ENCODE results near the gene LRRC46. TPM values are rescaled to one million over a fixed set of nuclear protein-coding genes. Genes with fewer than 3 reads are reported as not detected.
A peak's percentile ranks its signal among the peaks of the same experiment; 100 is the strongest.

LRRC46 gene
- total RNA-seq, 2 donors from 2014 or later = 0.73 to 0.82 TPM

DNA sequence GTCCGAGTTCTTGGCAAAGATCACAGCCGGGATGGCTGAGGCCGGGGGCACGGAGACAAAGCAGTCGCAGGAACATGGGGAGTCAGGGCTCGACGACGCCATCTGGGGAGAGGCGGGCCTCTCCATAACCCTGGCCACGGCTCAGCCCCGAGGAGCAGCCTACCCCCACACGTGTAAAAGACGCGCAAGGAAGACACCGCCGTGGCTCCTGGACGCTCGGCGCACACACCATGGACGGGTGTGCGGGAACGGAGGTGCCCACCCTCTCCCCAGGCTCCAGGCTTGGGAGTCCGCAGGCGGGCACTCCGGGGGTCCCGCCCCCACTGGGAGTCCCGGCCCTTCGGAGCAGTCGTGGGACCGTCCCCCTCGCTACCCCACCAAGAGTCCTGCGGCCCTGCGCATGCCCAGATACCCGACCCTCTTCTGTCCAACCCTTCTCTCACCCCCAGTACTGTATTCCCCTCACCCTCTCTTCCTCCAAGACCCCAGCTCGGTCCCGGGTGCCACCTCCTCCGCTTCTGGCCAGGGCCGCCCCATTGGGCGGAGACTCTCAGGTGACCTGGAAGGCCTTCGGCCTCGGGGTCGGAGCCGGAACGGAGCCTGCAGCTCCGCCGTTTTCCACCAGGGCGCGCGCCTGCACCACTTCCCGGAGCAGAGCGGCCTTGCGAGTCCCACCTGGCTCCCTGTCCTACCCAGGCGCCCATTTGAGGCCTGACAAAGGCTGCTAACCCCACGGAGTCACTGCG lies 9.4 kb downstream of the LRRC46 start, which contains the start of gene SCRN2:
TSS of gene SCRN2 (minus strand) at position 532 of the 746 bp plus-strand sequence. CDS start at position 102, 430 bp downstream.
- Histone ChIP-seq H3K9ac (ENCODE audit: extremely low read depth, low read length, poor library complexity, severe bottlenecking) (peak within 1 kb of the TSS; percentile 62), H3K4me1 (ENCODE audit: control insufficient read depth, insufficient read depth, low read length) (peaks cover 17% of the 10 kb centered on the region), H3K27ac (ENCODE audit: low read depth, low read length) (no peak within 1 kb of the TSS), H3K36me3 (ENCODE audit: control insufficient read depth, insufficient read depth, low read length) (no peaks in the 10 kb centered on the region), H3K4me3 (ENCODE audit: low read length) (peak within 1 kb of the TSS; percentile 90), H3K27me3 (ENCODE audit: control insufficient read depth, insufficient read depth, low read length, poor library complexity, severe bottlenecking) (peaks cover 9% of the 10 kb centered on the region), H3K9me3 (ENCODE audit: control insufficient read depth, low read length) (no peaks in the 10 kb centered on the region)
- DNase-seq = peak; percentile 100
- Mint-ChIP-seq H3K36me3 (ENCODE audit: low read depth) (peaks cover 1% of the 10 kb centered on the region), H3K9me3 (no peaks in the 10 kb centered on the region), H3K27ac (peak within 1 kb of the TSS; percentile 81), H3K4me1 (peaks cover 14% of the 10 kb centered on the region), H3K27me3 (ENCODE audit: insufficient read depth) (peaks cover 21% of the 10 kb centered on the region), H3K4me3 (peak within 1 kb of the TSS; percentile 85)
- TF ChIP-seq, protein P1, sequence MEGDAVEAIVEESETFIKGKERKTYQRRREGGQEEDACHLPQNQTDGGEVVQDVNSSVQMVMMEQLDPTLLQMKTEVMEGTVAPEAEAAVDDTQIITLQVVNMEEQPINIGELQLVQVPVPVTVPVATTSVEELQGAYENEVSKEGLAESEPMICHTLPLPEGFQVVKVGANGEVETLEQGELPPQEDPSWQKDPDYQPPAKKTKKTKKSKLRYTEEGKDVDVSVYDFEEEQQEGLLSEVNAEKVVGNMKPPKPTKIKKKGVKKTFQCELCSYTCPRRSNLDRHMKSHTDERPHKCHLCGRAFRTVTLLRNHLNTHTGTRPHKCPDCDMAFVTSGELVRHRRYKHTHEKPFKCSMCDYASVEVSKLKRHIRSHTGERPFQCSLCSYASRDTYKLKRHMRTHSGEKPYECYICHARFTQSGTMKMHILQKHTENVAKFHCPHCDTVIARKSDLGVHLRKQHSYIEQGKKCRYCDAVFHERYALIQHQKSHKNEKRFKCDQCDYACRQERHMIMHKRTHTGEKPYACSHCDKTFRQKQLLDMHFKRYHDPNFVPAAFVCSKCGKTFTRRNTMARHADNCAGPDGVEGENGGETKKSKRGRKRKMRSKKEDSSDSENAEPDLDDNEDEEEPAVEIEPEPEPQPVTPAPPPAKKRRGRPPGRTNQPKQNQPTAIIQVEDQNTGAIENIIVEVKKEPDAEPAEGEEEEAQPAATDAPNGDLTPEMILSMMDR (conservative IDR thresholded peaks at IDR 0.05) = peak; percentile 97
- 1 to 2% methylated on average over 30 to 55 of the region's 55 CpGs for WGBS, 2 experiments (ENCODE audit: insufficient coverage in 1 of 2, insufficient read length in 1 of 2)

DNA sequence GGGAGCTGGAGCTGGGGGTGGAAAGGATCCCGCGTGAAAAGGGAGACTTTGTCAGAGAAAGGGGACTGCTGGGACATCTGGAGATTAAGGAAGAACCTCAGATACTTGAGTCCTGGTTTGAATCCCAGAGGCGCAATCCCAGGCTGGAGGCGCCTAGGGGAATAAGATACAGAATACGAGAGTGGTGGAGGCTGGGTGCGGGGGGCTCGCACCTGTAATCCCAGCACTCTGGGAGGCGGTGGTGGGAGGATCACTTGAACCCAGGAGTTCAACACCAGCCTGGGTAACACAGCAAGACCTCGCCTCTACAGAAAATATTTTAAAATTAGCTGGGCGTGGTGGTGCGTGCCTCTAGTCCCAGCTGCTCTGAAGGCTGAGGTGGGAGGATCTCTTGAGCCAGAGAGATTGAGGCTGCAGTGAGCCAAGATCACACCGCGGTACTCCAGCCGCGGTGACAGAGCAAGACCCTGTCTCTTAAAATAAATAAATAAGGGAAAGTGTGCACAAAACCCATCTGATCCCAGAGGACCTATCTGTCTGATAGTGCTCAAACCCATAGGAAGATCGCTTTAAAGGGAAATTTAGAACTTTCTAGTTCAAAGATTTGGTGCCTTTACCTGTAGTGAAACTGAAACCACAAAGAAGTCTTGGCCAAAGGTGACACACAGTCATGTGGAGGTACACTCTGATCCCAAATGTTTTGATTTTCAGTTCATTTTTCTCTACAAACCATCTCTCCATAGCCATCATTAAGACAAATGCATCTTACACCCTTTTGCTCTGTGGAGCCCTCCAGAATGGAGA lies 10.2 kb downstream of the LRRC46 start:
- H3K27ac Mint-ChIP-seq = no peak overlapping the region
- H3K4me1 ChIP-seq (ENCODE audit: control insufficient read depth, insufficient read depth, low read length) = peaks cover 17% of the 10 kb centered on the region
- no peak for DNase-seq
- peaks cover 29% of the 10 kb centered on the region for H3K27me3 Mint-ChIP-seq (ENCODE audit: insufficient read depth)
- peaks cover 14% of the 10 kb centered on the region for H3K4me1 Mint-ChIP-seq
- no peak overlapping the region for H3K4me3 ChIP-seq (ENCODE audit: low read length)
- H3K27me3 ChIP-seq (ENCODE audit: control insufficient read depth, insufficient read depth, low read length, poor library complexity, severe bottlenecking) = peaks cover 17% of the 10 kb centered on the region
- no peaks in the 10 kb centered on the region for H3K9me3 ChIP-seq (ENCODE audit: control insufficient read depth, low read length)
- TF ChIP-seq, protein P1 (conservative IDR thresholded peaks at IDR 0.05) = no peak
- 71 to 76% methylated on average over 12 to 16 of the region's 16 CpGs for WGBS, 2 experiments (ENCODE audit: insufficient coverage in 1 of 2, insufficient read length in 1 of 2)
- peaks cover 1% of the 10 kb centered on the region for H3K36me3 Mint-ChIP-seq (ENCODE audit: low read depth)
- H3K36me3 ChIP-seq (ENCODE audit: control insufficient read depth, insufficient read depth, low read length) = no peaks in the 10 kb centered on the region
- no peak overlapping the region for H3K9ac ChIP-seq (ENCODE audit: extremely low read depth, low read length, poor library complexity, severe bottlenecking)
- H3K4me3 Mint-ChIP-seq = peak overlapping the region; percentile 85
- H3K9me3 Mint-ChIP-seq = no peaks in the 10 kb centered on the region
- H3K27ac ChIP-seq (ENCODE audit: low read depth, low read length) = no peak overlapping the region

DNA sequence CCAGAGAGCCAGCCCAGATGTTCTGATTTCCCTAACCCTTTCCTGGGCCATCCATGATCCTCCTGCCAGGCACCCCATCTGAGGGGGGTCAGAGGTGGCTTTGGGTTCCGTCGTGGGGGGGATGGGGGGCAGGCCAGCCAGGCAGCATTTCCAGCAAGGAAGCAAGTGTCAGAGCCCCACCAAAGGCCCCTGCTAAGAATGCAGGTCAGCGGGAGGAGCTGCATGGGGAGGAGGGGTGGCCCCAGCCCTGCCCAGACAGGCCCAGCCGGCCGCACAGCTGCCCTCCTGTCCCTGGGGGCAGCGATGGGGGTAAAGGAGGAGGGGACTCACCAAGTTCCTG lies 11.9 kb downstream of the LRRC46 start:
- TF ChIP-seq, protein P1 (conservative IDR thresholded peaks at IDR 0.05) = peak; percentile 3
- Histone ChIP-seq H3K27ac (ENCODE audit: low read depth, low read length) (no peak overlapping the region), H3K36me3 (ENCODE audit: control insufficient read depth, insufficient read depth, low read length) (no peaks in the 10 kb centered on the region), H3K4me3 (ENCODE audit: low read length) (no peak overlapping the region), H3K9me3 (ENCODE audit: control insufficient read depth, low read length) (no peaks in the 10 kb centered on the region), H3K9ac (ENCODE audit: extremely low read depth, low read length, poor library complexity, severe bottlenecking) (no peak overlapping the region), H3K4me1 (ENCODE audit: control insufficient read depth, insufficient read depth, low read length) (peaks cover 17% of the 10 kb centered on the region), H3K27me3 (ENCODE audit: control insufficient read depth, insufficient read depth, low read length, poor library complexity, severe bottlenecking) (peaks cover 34% of the 10 kb centered on the region)
- peak; percentile 69 for DNase-seq
- Mint-ChIP-seq H3K27ac (no peak overlapping the region), H3K4me1 (peaks cover 14% of the 10 kb centered on the region), H3K27me3 (ENCODE audit: insufficient read depth) (peaks cover 45% of the 10 kb centered on the region), H3K9me3 (no peaks in the 10 kb centered on the region), H3K36me3 (ENCODE audit: low read depth) (no peaks in the 10 kb centered on the region), H3K4me3 (no peak overlapping the region)
- 47 to 58% methylated on average over 5 to 6 of the region's 6 CpGs for WGBS, 2 experiments (ENCODE audit: insufficient coverage in 1 of 2, insufficient read length in 1 of 2)
